A673 (cell line): ENCODE measurements around the gene GCNT3.

Source experiments
- CTCF ChIP-seq: fragments of 300-800, 200-600 bp; sonication (generic); conservative IDR thresholded peaks from 2 replicates; pipeline ENCODE4 v1.5.1; 2017; ENCODE audit warnings: low read depth, mild to moderate bottlenecking, antibody characterized with exemption, low read length, moderate library complexity, mixed read lengths
- EZH2 ChIP-seq: fragments of 200-600 bp; sonication (generic); IDR thresholded peaks from 2 replicates; pipeline ENCODE4 v1.6.1; 2017; ENCODE audit warnings: borderline replicate concordance, low read depth, mild to moderate bottlenecking, mixed read lengths, antibody characterized with exemption, low read length; ENCODE audit not compliant: poor library complexity, severe bottlenecking

DNA sequence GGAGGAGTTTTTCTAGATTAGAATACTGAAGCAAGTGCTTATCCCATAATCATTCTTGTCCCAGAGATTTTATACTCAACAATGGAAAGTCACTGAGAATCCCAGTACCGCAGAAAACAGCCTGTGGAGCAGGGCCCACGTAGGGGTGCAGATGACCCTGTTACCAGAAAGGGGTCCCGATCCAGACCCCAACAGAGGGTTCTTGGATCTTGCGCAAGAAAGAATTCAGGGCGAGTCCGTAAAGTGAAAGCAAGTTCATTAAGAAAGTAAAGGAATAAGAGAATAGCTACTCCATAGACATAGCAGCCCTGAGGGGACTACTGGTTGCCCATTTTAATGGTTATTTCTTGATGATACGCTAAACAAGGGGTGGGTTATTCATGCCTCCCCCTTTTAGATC lies 2.6 kb downstream of the GCNT3 start:
- TF ChIP-seq CTCF (no peak), EZH2 (no peak)
